ENCODE measurements around the gene NDC1. TPM values are rescaled to one million over a fixed set of nuclear protein-coding genes. Genes with fewer than 3 reads are reported as not detected.
A peak's percentile ranks its signal among the peaks of the same experiment; 100 is the strongest.

NDC1 gene
- total RNA-seq, 1 experiment from 2014 or later: 44.8 TPM

DNA sequence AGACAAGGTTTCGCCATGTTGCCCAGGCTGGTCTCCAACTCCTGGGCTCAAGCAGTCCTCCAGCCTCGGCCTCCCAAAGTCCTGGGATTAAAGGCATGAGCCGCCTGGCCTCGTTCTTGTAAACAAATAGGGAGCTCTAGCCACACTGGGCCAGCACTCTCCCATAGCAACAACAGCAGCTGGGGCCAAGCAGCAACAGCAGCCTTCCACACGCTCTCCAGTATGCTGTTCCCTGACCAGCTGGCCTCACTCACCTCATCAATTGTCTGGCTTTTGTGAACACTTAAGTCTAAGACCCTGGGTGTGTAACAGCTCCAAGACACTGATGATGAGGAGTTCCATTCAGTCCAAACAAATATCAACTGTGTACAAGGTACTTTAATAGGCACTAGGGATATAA lies 82.2 kb downstream of the NDC1 start:
- Mint-ChIP-seq H3K36me3 (ENCODE audit: insufficient read depth, unreplicated experiment) (no peaks in the 10 kb centered on the region), H3K4me3 (ENCODE audit: low read depth, unreplicated experiment) (no peak overlapping the region), H3K27ac (ENCODE audit: unreplicated experiment) (no peak overlapping the region), H3K4me1 (ENCODE audit: low read depth, unreplicated experiment) (no peaks in the 10 kb centered on the region), H3K27me3 (ENCODE audit: unreplicated experiment) (peaks cover 20% of the 10 kb centered on the region), H3K9me3 (ENCODE audit: low read depth, unreplicated experiment) (no peaks in the 10 kb centered on the region)
- no peak for TF ChIP-seq CTCF (IDR thresholded peaks at IDR 0.05; ENCODE audit: unreplicated experiment)
- CTCF ChIA-PET: no interaction called here
- intact Hi-C loops (cut with micrococcal nuclease; ENCODE audit: unreplicated experiment): loop anchor here (10.0 kb wide), 1 partner anchor 311 kb away; no protein-coding TSS in a partner anchor
- no peak for DNase-seq
- no TSS peak for BruUV-seq (replicated peaks)

DNA sequence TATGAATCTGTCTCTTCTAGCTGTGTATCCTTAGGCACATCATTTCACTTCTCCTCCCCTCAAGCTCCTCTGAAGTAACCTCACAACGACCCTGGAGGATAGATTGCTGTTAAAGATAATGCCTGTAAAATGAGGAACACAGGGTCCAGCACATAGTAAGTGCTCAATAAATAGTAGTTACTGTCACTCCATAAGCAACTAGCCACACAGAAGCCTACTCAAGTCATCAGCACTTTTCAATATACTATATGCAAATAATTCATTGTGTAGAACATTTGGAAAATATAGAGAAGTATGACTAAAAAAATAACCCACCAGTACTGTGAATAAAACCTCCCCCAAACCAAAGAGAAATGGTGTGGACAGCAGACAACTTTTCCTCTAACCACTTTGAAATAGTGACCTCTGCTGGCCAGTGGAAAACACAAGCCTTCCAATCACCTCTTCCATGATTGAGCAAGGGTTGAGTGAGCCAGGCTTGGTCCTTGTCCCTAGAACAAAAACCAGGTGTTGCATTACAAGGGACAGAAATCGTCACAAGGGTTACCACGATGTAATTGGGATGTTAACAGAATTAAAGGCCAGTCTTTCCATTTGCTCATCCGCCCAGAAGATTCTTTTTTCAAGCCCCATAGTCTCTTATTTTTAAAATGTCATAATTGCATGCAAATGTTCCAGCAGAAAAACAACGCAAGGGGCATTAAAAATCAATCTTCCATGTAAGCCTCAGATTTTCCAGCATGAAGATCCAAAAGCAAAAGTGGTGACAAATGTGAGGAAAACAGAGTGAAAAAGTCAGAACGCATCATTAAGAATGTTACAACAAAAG lies 83.4 kb downstream of the NDC1 start:
- TF ChIP-seq CTCF (IDR thresholded peaks at IDR 0.05; ENCODE audit: unreplicated experiment): peak; percentile 78
- intact Hi-C loops (cut with micrococcal nuclease; ENCODE audit: unreplicated experiment): loop anchor here (1.0 to 10.0 kb wide), 3 partner anchors 117 to 310 kb away; no protein-coding TSS in a partner anchor
- Mint-ChIP-seq H3K9me3 (ENCODE audit: low read depth, unreplicated experiment) (no peaks in the 10 kb centered on the region), H3K36me3 (ENCODE audit: insufficient read depth, unreplicated experiment) (no peaks in the 10 kb centered on the region), H3K27me3 (ENCODE audit: unreplicated experiment) (peaks cover 32% of the 10 kb centered on the region), H3K4me3 (ENCODE audit: low read depth, unreplicated experiment) (no peak overlapping the region), H3K27ac (ENCODE audit: unreplicated experiment) (no peak overlapping the region), H3K4me1 (ENCODE audit: low read depth, unreplicated experiment) (no peaks in the 10 kb centered on the region)
- CTCF ChIA-PET: interaction anchor here (0.7 kb wide), 1 partner anchor 9 kb away, joined by 5 read pairs; no protein-coding TSS in a partner anchor
- BruUV-seq (replicated peaks): no TSS peak
- peak; percentile 46 for DNase-seq

DNA sequence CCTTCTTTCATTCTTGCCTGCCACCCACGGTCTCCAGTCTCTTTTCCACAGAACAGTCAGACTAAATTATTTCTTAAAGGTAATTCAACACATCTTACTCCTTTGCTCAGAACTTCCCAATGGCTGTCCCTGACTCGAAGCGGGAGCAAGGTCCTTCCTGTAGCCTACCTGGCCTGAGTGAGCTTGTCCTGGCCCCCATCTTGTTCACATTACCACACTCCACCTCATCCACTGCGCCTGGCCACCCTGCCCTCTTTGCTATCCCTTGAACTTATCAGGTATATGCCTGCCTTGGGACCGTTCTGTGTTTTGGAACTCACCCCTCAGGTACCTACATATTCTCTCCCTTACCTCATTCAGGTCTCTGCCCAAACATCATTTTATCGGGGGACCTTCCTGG lies 85.8 kb downstream of the NDC1 start:
- no peak for TF ChIP-seq CTCF (IDR thresholded peaks at IDR 0.05; ENCODE audit: unreplicated experiment)
- Mint-ChIP-seq H3K4me3 (ENCODE audit: low read depth, unreplicated experiment) (no peak overlapping the region), H3K9me3 (ENCODE audit: low read depth, unreplicated experiment) (no peaks in the 10 kb centered on the region), H3K27ac (ENCODE audit: unreplicated experiment) (no peak overlapping the region), H3K27me3 (ENCODE audit: unreplicated experiment) (peaks cover 56% of the 10 kb centered on the region), H3K4me1 (ENCODE audit: low read depth, unreplicated experiment) (no peaks in the 10 kb centered on the region), H3K36me3 (ENCODE audit: insufficient read depth, unreplicated experiment) (no peaks in the 10 kb centered on the region)
- DNase-seq: no peak
- intact Hi-C loops (cut with micrococcal nuclease; ENCODE audit: unreplicated experiment): loop anchor here (5.0 to 10.0 kb wide), 2 partner anchors 115 to 307 kb away; no protein-coding TSS in a partner anchor
- no TSS peak for BruUV-seq (replicated peaks)
- CTCF ChIA-PET: no interaction called here

DNA sequence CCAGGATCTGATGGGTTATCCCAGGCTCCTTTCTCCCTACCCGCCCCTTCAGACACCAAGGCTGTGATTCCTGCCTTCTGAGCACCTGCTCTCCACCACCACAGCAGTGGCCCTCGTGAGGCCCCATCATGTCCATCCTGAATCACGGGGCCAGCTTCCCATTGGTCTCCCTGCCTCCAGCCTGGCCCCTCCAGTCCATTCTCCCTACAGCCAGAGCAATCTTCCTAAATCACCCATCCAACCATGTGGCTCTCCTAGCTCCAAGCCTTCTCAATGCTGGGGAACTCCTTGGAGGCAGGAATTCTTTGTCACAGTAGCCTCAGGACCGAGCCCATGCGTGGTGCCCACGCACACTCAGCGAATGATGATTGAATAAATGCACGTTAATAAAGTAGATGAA lies 90.3 kb downstream of the NDC1 start:
- no peak overlapping the region for H3K27ac Mint-ChIP-seq (ENCODE audit: unreplicated experiment)
- no peaks in the 10 kb centered on the region for H3K36me3 Mint-ChIP-seq (ENCODE audit: insufficient read depth, unreplicated experiment)
- no peak overlapping the region for H3K4me3 Mint-ChIP-seq (ENCODE audit: low read depth, unreplicated experiment)
- no peak for TF ChIP-seq CTCF (IDR thresholded peaks at IDR 0.05; ENCODE audit: unreplicated experiment)
- BruUV-seq (replicated peaks): no TSS peak
- no peaks in the 10 kb centered on the region for H3K4me1 Mint-ChIP-seq (ENCODE audit: low read depth, unreplicated experiment)
- CTCF ChIA-PET: no interaction called here
- peaks cover 76% of the 10 kb centered on the region for H3K27me3 Mint-ChIP-seq (ENCODE audit: unreplicated experiment)
- peaks cover 6% of the 10 kb centered on the region for H3K9me3 Mint-ChIP-seq (ENCODE audit: low read depth, unreplicated experiment)
- no peak for DNase-seq
- intact Hi-C loops (cut with micrococcal nuclease; ENCODE audit: unreplicated experiment): no loop called here
